Keratinocyte (primary cell): ENCODE measurements around the gene BIN2.

Experiments used
- EZH2 ChIP-seq: IDR thresholded peaks from one replicate; pipeline ENCODE4 v1.6.1; 2012; ENCODE audit warnings: inconsistent platforms, mild to moderate bottlenecking, low read length, moderate library complexity
- TF ChIP-seq, protein P1 (sequence below), 3 experiments: IDR thresholded peaks in 1 of 3; conservative IDR thresholded peaks in 1 of 3; optimal IDR thresholded peaks in 1 of 3; 2 replicates in 2 of 3; 3 replicates in 1 of 3; pipeline versions ENCODE3 to v1.5.1; 2011; ENCODE audit warnings: low read length in 3 of 3, mild to moderate bottlenecking in 3 of 3, moderate library complexity in 2 of 3, control low read depth in 1 of 3, inconsistent platforms in 1 of 3; ENCODE audit not compliant: insufficient read depth in 2 of 3; ENCODE audit errors: extremely low read depth in 1 of 3

DNA sequence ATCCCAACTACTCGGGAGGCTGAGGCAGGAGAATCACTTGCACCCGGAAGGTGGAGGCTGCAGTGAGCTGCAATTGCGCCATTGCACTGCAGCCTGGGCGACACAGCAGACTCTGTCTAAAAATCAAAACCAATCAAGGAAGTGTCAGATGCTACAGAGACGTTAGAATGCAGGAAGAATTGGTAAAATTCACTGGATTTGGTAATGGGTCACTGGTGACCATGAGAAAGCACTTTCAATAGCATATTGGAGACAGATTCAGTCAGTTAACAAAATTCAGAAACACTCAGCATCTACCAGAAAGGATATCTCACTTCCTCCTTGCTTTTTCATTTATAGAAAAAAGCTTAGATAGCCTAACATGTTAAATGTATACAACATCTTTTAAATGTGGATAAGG is 17.5 kb downstream of the BIN2 start:
- TF ChIP-seq, protein P1, sequence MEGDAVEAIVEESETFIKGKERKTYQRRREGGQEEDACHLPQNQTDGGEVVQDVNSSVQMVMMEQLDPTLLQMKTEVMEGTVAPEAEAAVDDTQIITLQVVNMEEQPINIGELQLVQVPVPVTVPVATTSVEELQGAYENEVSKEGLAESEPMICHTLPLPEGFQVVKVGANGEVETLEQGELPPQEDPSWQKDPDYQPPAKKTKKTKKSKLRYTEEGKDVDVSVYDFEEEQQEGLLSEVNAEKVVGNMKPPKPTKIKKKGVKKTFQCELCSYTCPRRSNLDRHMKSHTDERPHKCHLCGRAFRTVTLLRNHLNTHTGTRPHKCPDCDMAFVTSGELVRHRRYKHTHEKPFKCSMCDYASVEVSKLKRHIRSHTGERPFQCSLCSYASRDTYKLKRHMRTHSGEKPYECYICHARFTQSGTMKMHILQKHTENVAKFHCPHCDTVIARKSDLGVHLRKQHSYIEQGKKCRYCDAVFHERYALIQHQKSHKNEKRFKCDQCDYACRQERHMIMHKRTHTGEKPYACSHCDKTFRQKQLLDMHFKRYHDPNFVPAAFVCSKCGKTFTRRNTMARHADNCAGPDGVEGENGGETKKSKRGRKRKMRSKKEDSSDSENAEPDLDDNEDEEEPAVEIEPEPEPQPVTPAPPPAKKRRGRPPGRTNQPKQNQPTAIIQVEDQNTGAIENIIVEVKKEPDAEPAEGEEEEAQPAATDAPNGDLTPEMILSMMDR (optimal IDR thresholded peaks at IDR 0.05 in 1 of 3, IDR thresholded peaks at IDR 0.05 in 1 of 3, conservative IDR thresholded peaks at IDR 0.05 in 1 of 3; ENCODE audit: extremely low read depth in 1 of 3, insufficient read depth in 2 of 3, low read length in 3 of 3), result no peak
- no peak for TF ChIP-seq EZH2
